Osteocyte (in vitro differentiated cells): ENCODE results near the gene SPTB. TPM values are rescaled to one million over a fixed set of nuclear protein-coding genes. Genes with fewer than 3 reads are reported as not detected.

Experiments
- DNase-seq: peaks from one replicate; pipeline ENCODE4 v3.0.0; 2021; ENCODE audit warnings: mixed read lengths; ENCODE audit not compliant: unreplicated experiment; ENCODE audit errors: extremely low spot score
- H3K27ac Mint-ChIP-seq: one replicate; pipeline ENCODE4 v1.8.0; 2021; ENCODE audit warnings: mild to moderate bottlenecking, mixed read lengths; ENCODE audit not compliant: unreplicated experiment
- H3K27me3 Mint-ChIP-seq: one replicate; pipeline ENCODE4 v1.8.0; 2021; ENCODE audit warnings: mixed read lengths; ENCODE audit not compliant: unreplicated experiment
- H3K36me3 Mint-ChIP-seq: one replicate; pipeline ENCODE4 v1.8.0; 2021; ENCODE audit warnings: mixed read lengths; ENCODE audit not compliant: unreplicated experiment
- H3K4me1 Mint-ChIP-seq: one replicate; pipeline ENCODE4 v1.8.0; 2021; ENCODE audit warnings: mixed read lengths; ENCODE audit not compliant: unreplicated experiment
- H3K4me3 Mint-ChIP-seq: one replicate; pipeline ENCODE4 v1.8.0; 2021; ENCODE audit warnings: mild to moderate bottlenecking, moderate library complexity, mixed read lengths; ENCODE audit not compliant: unreplicated experiment
- H3K9me3 Mint-ChIP-seq: one replicate; pipeline ENCODE4 v1.8.0; 2021; ENCODE audit warnings: mixed read lengths; ENCODE audit not compliant: unreplicated experiment
- CTCF ChIP-seq: fragments of 200-600 bp; sonication (generic); IDR thresholded peaks from 2 replicates; pipeline ENCODE4 v1.5.0; 2021; ENCODE audit warnings: antibody characterized with exemption, mild to moderate bottlenecking, moderate library complexity
- total RNA-seq: library from RNA; stranded (reverse); gene quantifications from 2 replicates; pipeline ENCODE4 v1.2.1, GENCODE V29; 2021

The SPTB gene
- total RNA-seq, 1 donor from 2014 or later, result 0.35 TPM

- Mint-ChIP-seq H3K27ac (peak within 1 kb of the TSS; percentile 81), H3K36me3 (no peaks in the 10 kb centered on the region), H3K4me3 (peak within 1 kb of the TSS; percentile 84), H3K27me3 (no peaks in the 10 kb centered on the region), H3K4me1 (peaks cover 53% of the 10 kb centered on the region), H3K9me3 (no peaks in the 10 kb centered on the region)
- DNase-seq, result peak; percentile 94
- no peak for TF ChIP-seq CTCF
Measured at GRCh38 chr14:64704143-64704742, 175.5 kb downstream of the SPTB start, which contains the start of gene PLEKHG3. PLEKHG3 (plus strand) TSS chr14:64704424; CDS start chr14:64727632, 23,208 bp downstream.

DNA sequence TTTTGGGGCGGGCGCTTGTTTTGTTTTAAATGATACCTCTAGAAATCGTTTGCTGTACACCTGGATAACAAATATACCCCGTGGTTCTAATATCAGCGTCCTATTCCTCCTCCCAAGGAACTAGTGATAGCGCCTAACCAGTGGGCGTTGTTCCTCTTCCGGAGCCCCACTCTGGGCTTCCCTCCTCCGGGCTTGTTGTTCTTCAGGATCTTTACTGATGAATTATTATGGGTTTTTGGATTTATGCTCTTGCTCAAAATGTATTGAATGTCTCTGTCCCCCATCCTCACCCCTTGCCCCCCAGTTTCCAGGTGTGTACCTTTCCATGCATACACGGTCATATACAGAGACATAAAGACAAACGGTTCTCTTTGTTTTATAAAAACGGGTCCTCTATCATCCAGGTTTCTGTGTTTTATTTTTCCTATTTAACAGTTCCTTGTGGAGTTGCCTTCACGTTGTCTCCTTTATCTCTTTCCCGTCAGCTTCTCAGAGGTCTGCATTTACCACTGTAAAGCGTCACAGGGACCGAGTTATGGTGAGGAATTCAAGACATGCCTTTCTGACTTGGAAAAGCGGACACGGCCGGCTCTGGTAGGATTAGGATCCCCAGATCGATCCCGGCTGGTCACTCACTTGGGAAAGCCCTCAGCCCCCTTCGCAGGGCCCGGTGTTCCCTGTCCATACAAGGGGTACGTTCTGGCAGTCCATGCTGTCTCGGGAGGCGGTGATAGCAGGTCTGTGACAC is 176.1 kb downstream of the SPTB start:
- peak overlapping the region; percentile 81 for H3K27ac Mint-ChIP-seq
- DNase-seq, result no peak
- H3K9me3 Mint-ChIP-seq, result no peaks in the 10 kb centered on the region
- H3K36me3 Mint-ChIP-seq, result no peaks in the 10 kb centered on the region
- peaks cover 5% of the 10 kb centered on the region for H3K27me3 Mint-ChIP-seq
- TF ChIP-seq CTCF, result no peak
- H3K4me3 Mint-ChIP-seq, result peak overlapping the region; percentile 84
- H3K4me1 Mint-ChIP-seq, result peaks cover 47% of the 10 kb centered on the region

DNA sequence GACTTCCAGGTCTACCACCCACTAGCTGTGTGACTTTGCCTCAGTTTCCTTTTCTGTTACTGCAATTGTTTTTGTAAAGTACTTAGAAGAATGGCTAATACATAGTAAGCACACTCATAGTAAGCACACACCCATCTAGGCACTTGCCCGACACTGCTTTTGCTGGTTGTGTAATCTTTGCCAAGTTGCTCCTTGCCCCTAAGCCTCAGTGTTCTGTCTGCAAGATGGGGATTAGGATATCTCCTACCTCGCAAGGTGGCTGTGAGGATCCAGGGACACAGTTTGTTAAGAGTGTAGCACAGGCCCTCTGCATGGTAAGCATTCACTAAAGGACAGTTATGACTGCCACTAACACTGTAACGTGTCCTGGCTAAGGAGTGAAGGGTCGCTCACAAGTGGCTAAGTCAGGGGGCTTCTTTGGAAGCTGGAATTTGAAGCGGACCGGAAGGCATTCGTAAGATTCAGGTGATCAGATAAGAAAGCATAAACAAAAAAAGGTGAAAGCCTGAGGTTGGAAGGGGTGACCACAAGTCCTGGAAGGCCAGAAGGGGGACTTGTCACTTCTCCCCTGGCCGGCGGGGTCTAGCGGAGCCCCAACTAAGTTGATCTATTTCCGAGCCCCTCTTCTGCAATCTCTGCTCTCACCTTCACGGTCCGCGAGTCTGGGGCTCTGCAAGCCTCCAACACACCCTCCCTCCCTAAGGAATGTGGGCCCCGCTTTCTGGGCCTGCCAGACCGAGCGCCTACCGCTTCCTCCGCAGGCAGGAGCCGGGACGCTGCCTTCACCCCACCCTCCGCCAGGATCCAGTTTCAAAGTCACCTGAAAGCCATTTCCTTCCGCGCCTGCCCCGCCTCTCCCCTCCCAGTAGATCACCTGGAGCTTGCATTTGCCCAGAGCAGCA is 177.0 kb downstream of the SPTB start:
- H3K27ac Mint-ChIP-seq, result peak overlapping the region; percentile 81
- no peaks in the 10 kb centered on the region for H3K36me3 Mint-ChIP-seq
- no peak for DNase-seq
- H3K9me3 Mint-ChIP-seq, result no peaks in the 10 kb centered on the region
- H3K27me3 Mint-ChIP-seq, result peaks cover 6% of the 10 kb centered on the region
- H3K4me3 Mint-ChIP-seq, result no peak overlapping the region
- TF ChIP-seq CTCF, result no peak
- H3K4me1 Mint-ChIP-seq, result peaks cover 38% of the 10 kb centered on the region

DNA sequence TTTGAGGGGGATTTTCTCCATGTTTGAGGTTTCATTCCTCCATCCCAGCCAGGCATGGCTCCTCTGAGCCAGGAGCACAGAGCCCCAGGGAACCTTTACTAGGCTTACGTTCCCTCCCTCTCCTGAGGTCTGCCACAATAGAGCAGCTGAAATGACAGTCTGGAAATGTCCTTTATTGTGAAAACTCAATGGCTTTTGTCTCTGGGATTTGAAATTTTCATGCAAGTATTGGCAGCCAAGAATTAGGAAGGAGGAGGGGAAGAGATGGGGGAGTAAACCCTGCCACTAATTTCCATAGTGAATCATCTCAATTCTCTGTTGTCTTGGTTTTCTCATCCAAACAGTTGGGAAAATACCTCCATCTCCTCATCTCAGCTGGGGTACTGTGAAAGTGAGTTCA is 178.0 kb downstream of the SPTB start:
- Mint-ChIP-seq H3K36me3 (no peaks in the 10 kb centered on the region), H3K4me3 (no peak overlapping the region), H3K27ac (no peak overlapping the region), H3K27me3 (peaks cover 6% of the 10 kb centered on the region), H3K4me1 (peaks cover 27% of the 10 kb centered on the region), H3K9me3 (no peaks in the 10 kb centered on the region)
- DNase-seq, result no peak
- TF ChIP-seq CTCF, result no peak
